ENCODE results near the gene MTX3.

MTX3 gene

GRCh38 chr5:79964136-79964535, 26.9 kb downstream of the MTX3 start:
- Mint-ChIP-seq H3K27me3 (peaks cover 16% of the 10 kb centered on the region), H3K4me3 (no peak overlapping the region), H3K36me3 (ENCODE audit: low read depth) (no peaks in the 10 kb centered on the region), H3K4me1 (ENCODE audit: low read depth) (peaks cover 34% of the 10 kb centered on the region), H3K27ac (peak overlapping the region; percentile 95), H3K9me3 (no peaks in the 10 kb centered on the region)
- DNase-seq = no peak

- Mint-ChIP-seq H3K27ac (peak overlapping the region; percentile 95), H3K27me3 (peaks cover 16% of the 10 kb centered on the region), H3K4me3 (peak overlapping the region; percentile 28), H3K4me1 (ENCODE audit: low read depth) (peaks cover 34% of the 10 kb centered on the region), H3K36me3 (ENCODE audit: low read depth) (no peaks in the 10 kb centered on the region), H3K9me3 (no peaks in the 10 kb centered on the region)
- DNase-seq = no peak
Measured at GRCh38 chr5:79963261-79964061, 27.6 kb downstream of the MTX3 start.

GRCh38 chr5:79962575-79963222, 28.4 kb downstream of the MTX3 start:
- H3K27ac Mint-ChIP-seq = peak overlapping the region; percentile 95
- H3K27me3 Mint-ChIP-seq = peaks cover 15% of the 10 kb centered on the region
- peaks cover 34% of the 10 kb centered on the region for H3K4me1 Mint-ChIP-seq (ENCODE audit: low read depth)
- DNase-seq = peak; percentile 49
- H3K4me3 Mint-ChIP-seq = peak overlapping the region; percentile 28
- H3K36me3 Mint-ChIP-seq (ENCODE audit: low read depth) = no peaks in the 10 kb centered on the region
- no peaks in the 10 kb centered on the region for H3K9me3 Mint-ChIP-seq

GRCh38 chr5:79961716-79962574, 29.1 kb downstream of the MTX3 start:
- H3K4me1 Mint-ChIP-seq (ENCODE audit: low read depth) = peaks cover 34% of the 10 kb centered on the region
- no peak overlapping the region for H3K4me3 Mint-ChIP-seq
- H3K36me3 Mint-ChIP-seq (ENCODE audit: low read depth) = no peaks in the 10 kb centered on the region
- no peak for DNase-seq
- H3K27me3 Mint-ChIP-seq = peaks cover 10% of the 10 kb centered on the region
- peak overlapping the region; percentile 95 for H3K27ac Mint-ChIP-seq
- H3K9me3 Mint-ChIP-seq = no peaks in the 10 kb centered on the region

GRCh38 chr5:79959407-79959806, 31.7 kb downstream of the MTX3 start:
- no peak overlapping the region for H3K4me3 Mint-ChIP-seq
- no peak overlapping the region for H3K27ac Mint-ChIP-seq
- DNase-seq = no peak
- no peaks in the 10 kb centered on the region for H3K36me3 Mint-ChIP-seq (ENCODE audit: low read depth)
- H3K9me3 Mint-ChIP-seq = no peaks in the 10 kb centered on the region
- H3K27me3 Mint-ChIP-seq = peaks cover 3% of the 10 kb centered on the region
- peaks cover 29% of the 10 kb centered on the region for H3K4me1 Mint-ChIP-seq (ENCODE audit: low read depth)

GRCh38 chr5:79955941-79956670, 35.0 kb downstream of the MTX3 start:
- H3K4me1 Mint-ChIP-seq (ENCODE audit: low read depth) = no peaks in the 10 kb centered on the region
- H3K27ac Mint-ChIP-seq = no peak overlapping the region
- no peak for DNase-seq
- no peaks in the 10 kb centered on the region for H3K36me3 Mint-ChIP-seq (ENCODE audit: low read depth)
- H3K9me3 Mint-ChIP-seq = no peaks in the 10 kb centered on the region
- no peak overlapping the region for H3K4me3 Mint-ChIP-seq
- no peaks in the 10 kb centered on the region for H3K27me3 Mint-ChIP-seq

- Mint-ChIP-seq H3K9me3 (no peaks in the 10 kb centered on the region), H3K4me3 (no peak overlapping the region), H3K4me1 (ENCODE audit: low read depth) (no peaks in the 10 kb centered on the region), H3K27ac (no peak overlapping the region), H3K27me3 (no peaks in the 10 kb centered on the region), H3K36me3 (ENCODE audit: low read depth) (no peaks in the 10 kb centered on the region)
- DNase-seq = no peak
Measured at GRCh38 chr5:79955356-79955895, 35.6 kb downstream of the MTX3 start.

- no peak overlapping the region for H3K27ac Mint-ChIP-seq
- H3K27me3 Mint-ChIP-seq = no peaks in the 10 kb centered on the region
- H3K4me3 Mint-ChIP-seq = no peak overlapping the region
- no peak for DNase-seq
- no peaks in the 10 kb centered on the region for H3K4me1 Mint-ChIP-seq (ENCODE audit: low read depth)
- no peaks in the 10 kb centered on the region for H3K9me3 Mint-ChIP-seq
- H3K36me3 Mint-ChIP-seq (ENCODE audit: low read depth) = no peaks in the 10 kb centered on the region
Measured at GRCh38 chr5:79954620-79955019, 36.4 kb downstream of the MTX3 start.

- Mint-ChIP-seq H3K27ac (no peak overlapping the region), H3K27me3 (no peaks in the 10 kb centered on the region), H3K36me3 (ENCODE audit: low read depth) (no peaks in the 10 kb centered on the region), H3K9me3 (no peaks in the 10 kb centered on the region), H3K4me3 (no peak overlapping the region), H3K4me1 (ENCODE audit: low read depth) (no peaks in the 10 kb centered on the region)
- DNase-seq = no peak
Measured at GRCh38 chr5:79947567-79947966, 43.5 kb downstream of the MTX3 start.

- H3K27ac Mint-ChIP-seq = no peak overlapping the region
- DNase-seq = no peak
Measured at GRCh38 chr5:79938468-79938867, 52.6 kb downstream of the MTX3 start.

GRCh38 chr5:79936646-79937216, 54.3 kb downstream of the MTX3 start:
- Mint-ChIP-seq H3K27ac (no peak overlapping the region), H3K4me3 (no peak overlapping the region), H3K27me3 (no peaks in the 10 kb centered on the region), H3K36me3 (ENCODE audit: low read depth) (no peaks in the 10 kb centered on the region), H3K4me1 (ENCODE audit: low read depth) (peaks cover 9% of the 10 kb centered on the region), H3K9me3 (no peaks in the 10 kb centered on the region)
- no peak for DNase-seq

More at GRCh38 chr5:79938468-79938867, 52.6 kb downstream of the MTX3 start:
- no peaks in the 10 kb centered on the region for H3K27me3 Mint-ChIP-seq
- peaks cover 9% of the 10 kb centered on the region for H3K4me1 Mint-ChIP-seq (ENCODE audit: low read depth)
- no peaks in the 10 kb centered on the region for H3K36me3 Mint-ChIP-seq (ENCODE audit: low read depth)
- no peaks in the 10 kb centered on the region for H3K9me3 Mint-ChIP-seq
- H3K4me3 Mint-ChIP-seq = no peak overlapping the region

- no peak overlapping the region for H3K27ac Mint-ChIP-seq
- no peak overlapping the region for H3K4me3 Mint-ChIP-seq
- no peaks in the 10 kb centered on the region for H3K9me3 Mint-ChIP-seq
- H3K4me1 Mint-ChIP-seq (ENCODE audit: low read depth) = peaks cover 9% of the 10 kb centered on the region
- H3K27me3 Mint-ChIP-seq = no peaks in the 10 kb centered on the region
- no peak for DNase-seq
- H3K36me3 Mint-ChIP-seq (ENCODE audit: low read depth) = no peaks in the 10 kb centered on the region
Measured at GRCh38 chr5:79936002-79936645, 54.9 kb downstream of the MTX3 start.

GRCh38 chr5:79934681-79935080, 56.4 kb downstream of the MTX3 start:
- DNase-seq = no peak
- Mint-ChIP-seq H3K27me3 (no peaks in the 10 kb centered on the region), H3K36me3 (ENCODE audit: low read depth) (no peaks in the 10 kb centered on the region), H3K27ac (no peak overlapping the region), H3K4me1 (ENCODE audit: low read depth) (peaks cover 9% of the 10 kb centered on the region), H3K4me3 (no peak overlapping the region), H3K9me3 (no peaks in the 10 kb centered on the region)

All from activated T-cell treated with anti-CD3 and anti-CD28 coated beads, Interleukin-2, amount 50 U/mL, for 24 hours (primary cell).